GM12878 (cell line): ENCODE data around the gene MPV17. TPM values are rescaled to one million over a fixed set of nuclear protein-coding genes. Genes with fewer than 3 reads are reported as not detected.

Experiments
- ATAC-seq: fragments of 200-7000 bp; cut with Tn5 transposase; 3 replicates; pipeline ENCODE4 v1.9.1; 2020; ENCODE audit warnings: mild to moderate bottlenecking, moderate library complexity
- BruUV-seq: library from RNA; stranded (reverse); fragments of 400-500 nt; replicated peaks from 2 replicates; lab custom pipeline; 2021; lab: Mats Ljungman, UMichigan
- CTCF ChIA-PET: fragments of 300-600 bp; sonication (Branson Sonifier 250); formaldehyde crosslinking; extraction: SDS; loops from one replicate; lab custom pipeline; 2021; ENCODE audit warnings: inconsistent platforms; lab: Yijun Ruan, JAX
- POLR2A ChIA-PET: fragments of 350-600 bp; formaldehyde crosslinking; extraction: SDS; loops from one replicate; lab custom pipeline; 2021; ENCODE audit warnings: inconsistent platforms; lab: Charles Lee
- RAD21 ChIA-PET: fragments of 300-600 bp; sonication (Branson Sonifier 250); formaldehyde crosslinking; loops from one replicate; lab custom pipeline; 2023; ENCODE audit warnings: antibody characterized with exemption; ENCODE audit not compliant: unreplicated experiment; lab: Charles Lee
- SMC1A ChIA-PET: fragments of 300-600 bp; sonication (Branson Sonifier 250); formaldehyde crosslinking; loops from one replicate; lab custom pipeline; 2023; ENCODE audit not compliant: unreplicated experiment, uncharacterized antibody; lab: Charles Lee
- DNase-seq: peaks from one replicate; pipeline ENCODE4 v3.0.0-alpha.2; 2011; ENCODE audit warnings: low read depth, low spot score
- FAIRE-seq: peaks from 3 replicates; lab custom pipeline; 2011; peaks lifted over from hg19 to GRCh38; lab: Jason Lieb, UNC
- H2AFZ ChIP-seq: 2 replicates; pipeline ENCODE4 v1.6.0; 2011; ENCODE audit warnings: low read depth, low read length, control low read depth; ENCODE audit not compliant: control insufficient read depth
- H3K27ac ChIP-seq: 2 replicates; pipeline ENCODE4 v1.5.1; 2011; ENCODE audit warnings: control low read depth; ENCODE audit not compliant: control insufficient read depth, insufficient read depth
- H3K27me3 ChIP-seq, 2 experiments: replicated peaks in 1 of 2; 2 replicates each; pipeline versions ENCODE4 v1.6.0 to v1.6.1; 2011; ENCODE audit warnings: low read length in 1 of 2; ENCODE audit not compliant: control insufficient read depth in 2 of 2, insufficient read depth in 2 of 2
- H3K36me3 ChIP-seq, 2 experiments: 2 replicates each; pipeline ENCODE4 v1.5.1; 2011; ENCODE audit warnings: low read length in 1 of 2; ENCODE audit not compliant: control insufficient read depth in 2 of 2, insufficient read depth in 2 of 2
- H3K4me1 ChIP-seq: 2 replicates; pipeline ENCODE4 v1.6.1; 2011; ENCODE audit warnings: mild to moderate bottlenecking, low read length, moderate library complexity, mixed read lengths; ENCODE audit not compliant: control insufficient read depth, insufficient read depth
- H3K4me2 ChIP-seq: 2 replicates; pipeline ENCODE4 v1.6.0; 2011; ENCODE audit warnings: control low read depth; ENCODE audit not compliant: control insufficient read depth, insufficient read depth
- H3K4me3 ChIP-seq: fragments of 200-600 bp; sonication (generic); 2 replicates; pipeline ENCODE4 v1.5.1; 2016
- H3K79me2 ChIP-seq: 2 replicates; pipeline ENCODE4 v1.6.0; 2011; ENCODE audit warnings: low read length; ENCODE audit not compliant: control insufficient read depth, insufficient read depth
- H3K9ac ChIP-seq: 2 replicates; pipeline ENCODE4 v1.8.0; 2011; ENCODE audit warnings: low read length, control low read depth, mixed read lengths; ENCODE audit not compliant: control insufficient read depth, insufficient read depth
- H3K9me3 ChIP-seq: replicated peaks from 3 replicates; pipeline ENCODE4 v1.5.1; 2011; ENCODE audit warnings: mild to moderate bottlenecking, low read length; ENCODE audit not compliant: control insufficient read depth, insufficient read depth
- H4K20me1 ChIP-seq: 2 replicates; pipeline ENCODE4 v1.6.0; 2011; ENCODE audit not compliant: control insufficient read depth, insufficient read depth
- ATF2 ChIP-seq: IDR thresholded peaks from 2 replicates; pipeline ENCODE4 v1.6.1; 2012; ENCODE audit warnings: low read length, inconsistent platforms
- EED ChIP-seq: sonication (generic); IDR thresholded peaks from 2 replicates; pipeline ENCODE4 v1.6.1; 2016; ENCODE audit warnings: antibody characterized with exemption, low read depth
- FOXM1 ChIP-seq: IDR thresholded peaks from 2 replicates; pipeline ENCODE4 v1.6.1; 2012; ENCODE audit warnings: low read depth, mild to moderate bottlenecking, inconsistent platforms, low read length, moderate library complexity
- GABPA ChIP-seq: IDR thresholded peaks from 2 replicates; pipeline ENCODE4 v1.6.1; 2014; ENCODE audit warnings: antibody characterized with exemption, low read depth, mild to moderate bottlenecking, inconsistent platforms
- IRF4 ChIP-seq: IDR thresholded peaks from 2 replicates; pipeline ENCODE4 v1.6.1; 2011; ENCODE audit warnings: low read depth, low read length
- LARP7 ChIP-seq: fragments of 450-650 bp; IDR thresholded peaks from 2 replicates; pipeline ENCODE4 v1.6.1; 2017; ENCODE audit warnings: mild to moderate bottlenecking
- SMAD1 ChIP-seq: fragments of 450-650 bp; IDR thresholded peaks from 2 replicates; pipeline ENCODE4 v1.6.1; 2018; ENCODE audit warnings: mild to moderate bottlenecking, low read depth; ENCODE audit not compliant: partially characterized antibody
- ZNF687 ChIP-seq: fragments of 450-650 bp; IDR thresholded peaks from 2 replicates; pipeline ENCODE4 v1.6.1; 2017; ENCODE audit warnings: mild to moderate bottlenecking, moderate library complexity
- WGBS: methylation state at CpG from one replicate; pipeline ENCODE4 v1.1.6; 2016; ENCODE audit warnings: low lambda C conversion rate; ENCODE audit not compliant: insufficient replicate concordance, insufficient coverage; ENCODE audit errors: missing lambda C conversion rate; 5-methylcytosine and 5-hydroxymethylcytosine counted together
- in situ Hi-C: fragments of 300-500 bp; cut with MboI; formaldehyde crosslinking; loops from 9 replicates; pipeline ENCODE4 v1.14.3; 2018; ENCODE audit warnings: mixed read lengths
- intact Hi-C: fragments of 100-400 bp; cut with micrococcal nuclease; formaldehyde crosslinking; loops from one replicate; pipeline ENCODE4 v1.14.2; 2022; ENCODE audit not compliant: unreplicated experiment
- polyA plus RNA-seq, 11 experiments: library from polyadenylated mRNA; depleted of rRNA in 4 of 11; unstranded in 6 of 11; stranded (reverse) in 5 of 11; fragments of >200 nt; fragmentation: Nextera tagmentation in 4 of 11; fragmentation: Illumina TruSeq in 1 of 11; extraction: Ambion mirVana in 4 of 11; extraction: Trizol in 1 of 11; gene quantifications; 1 replicate in 1 of 11; 2 replicates in 10 of 11; pipeline versions ENCODE4 v1.2.1 to v1.2.3, GENCODE V29; 2011 to 2016; ENCODE audit warnings: inconsistent platforms in 2 of 11, missing spikeins in 2 of 11, low read depth in 1 of 11
- total RNA-seq, 4 experiments: library from RNA; depleted of rRNA in 3 of 4; stranded (reverse); fragments of >200 nt in 3 of 4; fragmentation: Illumina TruSeq in 1 of 4; extraction: Trizol in 1 of 4; gene quantifications; 2 replicates each; pipeline versions ENCODE4 v1.2.1 to v1.2.3, GENCODE V29; 2013 to 2021

MPV17 gene
- total and polyA plus RNA-seq, 10 of the 15 experiments (the other 5 are each of a cell fraction or from before 2014, with no cell fraction given), result 63.4 to 143 (median 89.0) TPM

GRCh38 chr2:27363933-27364332 is 41.0 kb upstream of the MPV17 start (continued):
- no peak for TF ChIP-seq ZNF687
- no peak for TF ChIP-seq GABPA
- TF ChIP-seq, all 136 proteins: peak for 0

GRCh38 chr2:27362678-27363420 is 40.0 kb upstream of the MPV17 start:
- in situ Hi-C loops, result no loop called here
- no peaks in the 10 kb centered on the region for H3K27me3 ChIP-seq
- no peak overlapping the region for H3K4me2 ChIP-seq
- DNase-seq (no peak), ATAC-seq (no peak), FAIRE-seq (no peak)
- peaks cover 8% of the 10 kb centered on the region for H3K79me2 ChIP-seq
- no peaks in the 10 kb centered on the region for H4K20me1 ChIP-seq
- no peak overlapping the region for H3K4me3 ChIP-seq
- ChIA-PET RAD21 (no interaction called here), POLR2A (interaction anchor here (0.6 kb wide), 1 partner anchor 228 kb away, joined by 3 read pairs; the partner anchor contains the start of gene PREB), SMC1A (interaction anchor here (0.9 kb wide), 1 partner anchor 40 kb away, joined by 3 read pairs; no protein-coding TSS in a partner anchor), CTCF (interaction anchor here (1.3 kb wide), 1 partner anchor 9 kb away, joined by 5 read pairs; no protein-coding TSS in a partner anchor)
- H3K27ac ChIP-seq, result no peak overlapping the region
- no TSS peak for BruUV-seq
- intact Hi-C loops, result no loop called here
- H3K4me1 ChIP-seq, result no peaks in the 10 kb centered on the region
- TF ChIP-seq SMAD1, result no peak
- no peak for TF ChIP-seq EED
- no peak for TF ChIP-seq FOXM1
- no peak for TF ChIP-seq LARP7
- TF ChIP-seq ATF2, result no peak
- no peak for TF ChIP-seq IRF4
- H3K9me3 ChIP-seq, result no peaks in the 10 kb centered on the region
- no peak overlapping the region for H2AFZ ChIP-seq
- WGBS, result 98% methylated on average over 4 of the region's 4 CpGs
- H3K36me3 ChIP-seq, result peaks cover 4 to 16% of the 10 kb centered on the region in 2 experiments
- H3K9ac ChIP-seq, result no peak overlapping the region
